Neural cell (in vitro differentiated cells): ENCODE data around the gene SUCLG1.

ENCODE experiments used
- CTCF ChIP-seq: fragments of 450-650 bp; IDR thresholded peaks from 2 replicates; pipeline ENCODE4 v1.5.1; 2014; ENCODE audit warnings: antibody characterized with exemption, mild to moderate bottlenecking, moderate library complexity; ENCODE audit not compliant: poor library complexity, severe bottlenecking
- EP300 ChIP-seq: fragments of 450-650 bp; conservative IDR thresholded peaks from 2 replicates; pipeline ENCODE4 v1.6.1; 2014; ENCODE audit warnings: antibody characterized with exemption, mild to moderate bottlenecking, moderate library complexity; ENCODE audit not compliant: poor library complexity, severe bottlenecking
- EZH2 ChIP-seq: fragments of 200-600, 300-800 bp; shearing (Covaris generic), sonication (generic); IDR thresholded peaks from 2 replicates; pipeline ENCODE4 v1.6.1; 2014; ENCODE audit warnings: antibody characterized with exemption, low read length, borderline replicate concordance, mild to moderate bottlenecking; ENCODE audit not compliant: insufficient read depth, poor library complexity, severe bottlenecking
- POLR2AphosphoS5 ChIP-seq: IDR thresholded peaks from 2 replicates; pipeline ENCODE4 v1.6.1; 2012
- REST ChIP-seq: IDR thresholded peaks from 2 replicates; pipeline ENCODE4 v1.6.1; 2012; ENCODE audit warnings: borderline replicate concordance
- SMC3 ChIP-seq: fragments of 450-650 bp; conservative IDR thresholded peaks from 2 replicates; pipeline ENCODE4 v1.6.1; 2014; ENCODE audit warnings: antibody characterized with exemption, mild to moderate bottlenecking, moderate library complexity; ENCODE audit not compliant: poor library complexity

GRCh38 chr2:84459944-84460429 lies 907 bp upstream of the SUCLG1 start:
- TF ChIP-seq CTCF (no peak), REST (no peak), SMC3 (no peak), EZH2 (no peak), EP300 (no peak), POLR2AphosphoS5 (no peak)
